IMR-90 (cell line): ENCODE measurements around the gene ESAM. TPM values are rescaled to one million over a fixed set of nuclear protein-coding genes. Genes with fewer than 3 reads are reported as not detected.
A peak's percentile ranks its signal among the peaks of the same experiment; 100 is the strongest.

ENCODE experiments used
- ATAC-seq: fragments of 200-7000 bp; cut with Tn5 transposase; 2 replicates; pipeline ENCODE4 v1.9.1; 2020; ENCODE audit warnings: low read depth, mild to moderate bottlenecking, moderate library complexity
- BruUV-seq: library from RNA; stranded (reverse); fragments of 400-500 nt; replicated peaks from 2 replicates; lab custom pipeline; 2021; lab: Mats Ljungman, UMichigan
- CTCF ChIA-PET: fragments of 300-600 bp; formaldehyde crosslinking; extraction: SDS; loops from one replicate; lab custom pipeline; 2021; ENCODE audit warnings: antibody characterized with exemption; lab: Yijun Ruan, JAX
- POLR2A ChIA-PET: fragments of 300-600 bp; sonication (Branson Sonifier 250); formaldehyde crosslinking; loops from one replicate; lab custom pipeline; 2022; ENCODE audit warnings: antibody characterized with exemption; ENCODE audit not compliant: unreplicated experiment; lab: Charles Lee
- DNase-seq: peaks from one replicate; pipeline ENCODE4 v3.0.0; 2013
- H2AFZ ChIP-seq: replicated peaks from 2 replicates; pipeline ENCODE3; 2013; ENCODE audit warnings: low read length, mild to moderate bottlenecking; ENCODE audit not compliant: poor library complexity
- H2AK5ac ChIP-seq: 2 replicates; pipeline ENCODE4 v1.6.1; 2013; ENCODE audit warnings: low read depth, low read length, inconsistent platforms
- H2AK9ac ChIP-seq: replicated peaks from 2 replicates; pipeline ENCODE3; 2013; ENCODE audit warnings: mild to moderate bottlenecking, low read depth, low read length, moderate library complexity; ENCODE audit not compliant: poor library complexity
- H2BK120ac ChIP-seq: 2 replicates; pipeline ENCODE4 v1.6.1; 2013; ENCODE audit warnings: low read depth, low read length, inconsistent platforms
- H2BK15ac ChIP-seq: 3 replicates; pipeline ENCODE4 v1.6.1; 2013; ENCODE audit warnings: low read depth, low read length, inconsistent platforms
- H2BK20ac ChIP-seq: 2 replicates; pipeline ENCODE4 v1.6.1; 2013; ENCODE audit warnings: low read depth, mild to moderate bottlenecking, inconsistent platforms, low read length, moderate library complexity
- H2BK5ac ChIP-seq: 2 replicates; pipeline ENCODE4 v1.6.1; 2013; ENCODE audit warnings: mild to moderate bottlenecking, low read depth, low read length, inconsistent platforms; ENCODE audit not compliant: poor library complexity, severe bottlenecking
- H3K14ac ChIP-seq: replicated peaks from 2 replicates; pipeline ENCODE4 v1.6.1; 2013; ENCODE audit warnings: low read depth, low read length, inconsistent platforms
- H3K18ac ChIP-seq: 2 replicates; pipeline ENCODE4 v1.6.1; 2013; ENCODE audit warnings: low read depth, low read length, control low read depth
- H3K23ac ChIP-seq: 2 replicates; pipeline ENCODE4 v1.6.1; 2013; ENCODE audit warnings: low read depth, low read length, inconsistent platforms
- H3K27ac ChIP-seq: 2 replicates; pipeline ENCODE4 v1.5.1; 2013; ENCODE audit warnings: mild to moderate bottlenecking, control low read depth, low read length; ENCODE audit not compliant: insufficient read depth
- H3K27me3 ChIP-seq: 2 replicates; pipeline ENCODE4 v1.6.1; 2013; ENCODE audit warnings: low read length; ENCODE audit not compliant: control insufficient read depth, insufficient read depth
- H3K36me3 ChIP-seq: 2 replicates; pipeline ENCODE4 v1.6.1; 2013; ENCODE audit warnings: low read length, mixed read lengths; ENCODE audit not compliant: control insufficient read depth, insufficient read depth
- H3K4ac ChIP-seq: 2 replicates; pipeline ENCODE4 v1.6.1; 2013; ENCODE audit warnings: low read depth, low read length, inconsistent platforms
- H3K4me1 ChIP-seq: 2 replicates; pipeline ENCODE4 v1.6.1; 2013; ENCODE audit warnings: low read length, mixed read lengths; ENCODE audit not compliant: control insufficient read depth, insufficient read depth
- H3K4me2 ChIP-seq: 2 replicates; pipeline ENCODE4 v1.6.1; 2013; ENCODE audit warnings: low read depth, mild to moderate bottlenecking, control low read depth, low read length, moderate library complexity
- H3K4me3 ChIP-seq: 2 replicates; pipeline ENCODE4 v1.5.1; 2013; ENCODE audit warnings: low read depth, mild to moderate bottlenecking, control low read depth, low read length, moderate library complexity; ENCODE audit not compliant: insufficient read depth
- H3K56ac ChIP-seq: 2 replicates; pipeline ENCODE4 v1.6.1; 2013; ENCODE audit warnings: low read length, inconsistent platforms; ENCODE audit not compliant: insufficient read depth; ENCODE audit errors: extremely low read depth
- H3K79me1 ChIP-seq, 2 experiments: 2 replicates each; pipeline ENCODE4 v1.6.1; 2013; ENCODE audit warnings: low read length in 2 of 2, inconsistent platforms in 1 of 2, low read depth in 1 of 2
- H3K9ac ChIP-seq: 2 replicates; pipeline ENCODE4 v1.6.1; 2013; ENCODE audit warnings: low read depth, low read length, control low read depth
- H3K9me1 ChIP-seq: 2 replicates; pipeline ENCODE4 v1.6.1; 2013; ENCODE audit warnings: low read length, inconsistent platforms; ENCODE audit not compliant: insufficient read depth
- H3K9me3 ChIP-seq: 2 replicates; pipeline ENCODE4 v1.6.1; 2013; ENCODE audit warnings: low read length; ENCODE audit not compliant: control insufficient read depth, insufficient read depth
- H4K20me1 ChIP-seq: 2 replicates; pipeline ENCODE4 v1.6.1; 2013; ENCODE audit warnings: low read length, inconsistent platforms; ENCODE audit not compliant: insufficient read depth
- H4K5ac ChIP-seq: 2 replicates; pipeline ENCODE4 v1.6.1; 2013; ENCODE audit warnings: mild to moderate bottlenecking, low read depth, low read length, control low read depth
- H4K8ac ChIP-seq, 2 experiments: 2 replicates each; pipeline ENCODE4 v1.6.1; 2013; ENCODE audit warnings: low read depth in 2 of 2, low read length in 2 of 2, control low read depth in 1 of 2, inconsistent platforms in 1 of 2
- H4K91ac ChIP-seq: 2 replicates; pipeline ENCODE4 v1.6.1; 2013; ENCODE audit warnings: low read depth, low read length, inconsistent platforms; ENCODE audit not compliant: insufficient read depth
- CTCF ChIP-seq: conservative IDR thresholded peaks from 2 replicates; pipeline ENCODE4 v1.5.1; 2012; ENCODE audit warnings: mild to moderate bottlenecking, low read depth, low read length, improper control_type of control experiment
- ELK1 ChIP-seq: fragments of 150-350 bp; IDR thresholded peaks from 2 replicates; pipeline ENCODE4 v1.6.1; 2016; ENCODE audit warnings: low read depth, mild to moderate bottlenecking, low read length, moderate library complexity, borderline replicate concordance
- FOS ChIP-seq: fragments of 150-350 bp; IDR thresholded peaks from 2 replicates; pipeline ENCODE4 v1.6.1; 2016; ENCODE audit warnings: low read depth, low read length
- MXI1 ChIP-seq: IDR thresholded peaks from 2 replicates; pipeline ENCODE4 v1.6.1; 2012; ENCODE audit warnings: low read depth, mild to moderate bottlenecking, low read length, moderate library complexity, borderline replicate concordance
- POLR2A ChIP-seq: IDR thresholded peaks from 2 replicates; pipeline ENCODE4 v1.6.1; 2012; ENCODE audit warnings: mild to moderate bottlenecking, low read depth, low read length
- RCOR1 ChIP-seq: IDR thresholded peaks from 2 replicates; pipeline ENCODE4 v1.6.1; 2012; ENCODE audit warnings: mild to moderate bottlenecking, low read length, improper control_type of control experiment; ENCODE audit not compliant: insufficient replicate concordance
- SMC3 ChIP-seq: fragments of 150-350 bp; IDR thresholded peaks from 2 replicates; pipeline ENCODE4 v1.6.1; 2016; ENCODE audit warnings: low read depth, mild to moderate bottlenecking, antibody characterized with exemption, low read length, moderate library complexity
- WGBS, 2 experiments: methylation state at CpG; one replicate each; pipeline versions ENCODE4 v1.1.5 to v1.1.7; 2013; ENCODE audit warnings: missing lambda C conversion rate in 2 of 2; ENCODE audit not compliant: insufficient read length in 1 of 2; ENCODE audit errors: extremely low coverage in 2 of 2; 5-methylcytosine and 5-hydroxymethylcytosine counted together
- dilution Hi-C: fragments of 300-500 bp; cut with HindIII; formaldehyde crosslinking; loops from one replicate; pipeline ENCODE4 v1.14.3; 2018; ENCODE audit warnings: low sequenced_read_pairs; ENCODE audit not compliant: unreplicated experiment
- in situ Hi-C: fragments of 300-500 bp; cut with MboI; formaldehyde crosslinking; loops from 3 replicates; pipeline ENCODE4 v1.14.3; 2019; ENCODE audit warnings: low sequenced_read_pairs, inconsistent platforms, mixed read lengths
- intact Hi-C: fragments of 100-400 bp; cut with micrococcal nuclease; formaldehyde crosslinking; loops from 2 replicates; pipeline ENCODE4 v1.10.0; 2022
- polyA plus RNA-seq, 3 experiments: library from polyadenylated mRNA; depleted of rRNA; stranded (reverse); fragments of >200 nt; gene quantifications; 2 replicates each; pipeline ENCODE4 v1.2.3, GENCODE V29; 2012; ENCODE audit warnings: low replicate concordance in 1 of 3
- total RNA-seq: library from RNA; depleted of rRNA; stranded (reverse); fragments of >200 nt; gene quantifications from 2 replicates; pipeline ENCODE4 v1.2.3, GENCODE V29; 2012

The ESAM gene
- total and polyA plus RNA-seq, 2 of the 4 experiments (the other 2 are of a cell fraction): under 0.01 to 0.12 TPM

- in situ Hi-C loops (no loop called here), intact Hi-C loops (no loop called here), dilution Hi-C loops (no loop called here)
- DNase-seq (no peak), ATAC-seq (no peak)
- Histone ChIP-seq H4K91ac (no peak overlapping the region), H2AK5ac (peak overlapping the region; percentile 24; the same call in 1 of the 2 replicates), H3K4me2 (no peak overlapping the region), H3K9ac (no peak overlapping the region), H3K36me3 (no peaks in the 10 kb centered on the region), H3K18ac (no peak overlapping the region), H3K9me1 (peaks cover 12% of the 10 kb centered on the region), H4K20me1 (no peaks in the 10 kb centered on the region), H2BK15ac (no peak overlapping the region; the same call in 2 of the 3 replicates), H3K4ac (peak overlapping the region; percentile 13; the same call in 1 of the 2 replicates), H2BK120ac (no peak overlapping the region), H2AFZ (peak overlapping the region; percentile 32), H2BK5ac (no peak overlapping the region), H3K79me1 (no peaks in the 10 kb centered on the region), H3K9me3 (no peaks in the 10 kb centered on the region), H3K4me3 (no peak overlapping the region), H3K27ac (no peak overlapping the region), H3K56ac (no peak overlapping the region), H3K23ac (no peak overlapping the region), H2AK9ac (no peak overlapping the region), H2BK20ac (no peak overlapping the region), H3K4me1 (peaks cover 4% of the 10 kb centered on the region; the same call in 1 of the 2 replicates), H3K14ac (no peak overlapping the region), H3K27me3 (peaks cover 9% of the 10 kb centered on the region; the same call in 1 of the 2 replicates), H4K8ac (no peak overlapping the region), H4K5ac (no peak overlapping the region)
- CTCF ChIA-PET: interaction anchor here (0.7 kb wide), 1 partner anchor 87 kb away, joined by 3 read pairs; no protein-coding TSS in a partner anchor
- no TSS peak for BruUV-seq
- TF ChIP-seq ELK1 (no peak), POLR2A (no peak), CTCF (no peak), RCOR1 (no peak), SMC3 (no peak), FOS (no peak), MXI1 (no peak)
- POLR2A ChIA-PET: no interaction called here
- WGBS, 2 experiments: no CpG with 5 or more reads among the region's 9 CpGs
Measured at GRCh38 chr11:124756033-124756752, 5.9 kb downstream of the ESAM start.
